RCC 7860 (cell line): ENCODE results near the gene GPR152.
"Not testable (repeated sequence)": the region's sequence is repeated elsewhere in the genome, so short reads cannot be mapped to it uniquely, and the experiment has no call there.

Experiments
- DNase-seq: peaks from one replicate; pipeline ENCODE4 v3.0.0-alpha.2; 2015; ENCODE audit warnings: low spot score
- FAIRE-seq: peaks from 2 replicates; lab custom pipeline; 2012; peaks lifted over from hg19 to GRCh38; lab: Jason Lieb, UNC

GPR152 gene

GRCh38 chr11:67466962-67467771 is 14.6 kb upstream of the GPR152 start:
- no peak for DNase-seq
- no peak for FAIRE-seq

GRCh38 chr11:67466367-67466766 is 13.8 kb upstream of the GPR152 start:
- FAIRE-seq (no peak), DNase-seq (no peak)

DNA sequence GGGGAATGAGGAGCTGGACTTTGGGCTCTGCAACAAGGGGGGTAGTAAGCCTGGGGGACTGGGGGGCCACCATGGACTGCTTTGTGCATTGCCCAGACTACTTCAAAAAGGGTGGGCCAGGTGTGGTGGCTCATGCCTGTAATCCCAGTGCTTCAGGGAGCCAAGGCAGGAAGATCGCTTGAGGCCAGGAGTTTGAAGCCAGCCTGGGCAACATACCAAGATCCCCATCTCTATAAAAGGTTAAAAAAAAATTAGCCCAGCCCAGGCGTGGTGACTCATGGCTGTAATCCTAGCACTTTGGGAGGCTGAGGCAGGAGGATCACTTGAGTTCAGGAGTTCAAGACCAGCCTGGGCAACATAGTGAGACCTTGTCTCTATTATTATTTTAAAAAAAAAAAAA is 13.0 kb upstream of the GPR152 start:
- peak; percentile 4 for DNase-seq
- not testable (repeated sequence) for FAIRE-seq

DNA sequence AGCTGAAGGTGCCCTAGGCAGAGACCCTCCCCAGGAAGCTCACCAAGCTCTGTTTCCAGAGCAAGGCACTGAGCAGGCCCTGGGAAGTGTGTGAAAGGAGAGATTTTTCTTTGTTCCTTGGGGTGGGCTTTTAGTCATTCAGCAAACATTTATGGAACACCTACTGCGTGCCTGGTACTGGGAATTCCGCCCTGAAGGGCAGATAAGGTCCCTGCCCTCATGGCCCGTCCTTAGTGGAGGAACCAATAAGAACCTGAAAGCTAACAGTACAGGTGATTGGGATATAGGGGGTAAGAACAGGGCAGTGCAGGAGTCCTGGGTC is 12.6 kb upstream of the GPR152 start:
- FAIRE-seq (no peak), DNase-seq (peak; percentile 5)

GRCh38 chr11:67464411-67465188 is 12.1 kb upstream of the GPR152 start:
- DNase-seq: peak; percentile 78
- no peak for FAIRE-seq

DNA sequence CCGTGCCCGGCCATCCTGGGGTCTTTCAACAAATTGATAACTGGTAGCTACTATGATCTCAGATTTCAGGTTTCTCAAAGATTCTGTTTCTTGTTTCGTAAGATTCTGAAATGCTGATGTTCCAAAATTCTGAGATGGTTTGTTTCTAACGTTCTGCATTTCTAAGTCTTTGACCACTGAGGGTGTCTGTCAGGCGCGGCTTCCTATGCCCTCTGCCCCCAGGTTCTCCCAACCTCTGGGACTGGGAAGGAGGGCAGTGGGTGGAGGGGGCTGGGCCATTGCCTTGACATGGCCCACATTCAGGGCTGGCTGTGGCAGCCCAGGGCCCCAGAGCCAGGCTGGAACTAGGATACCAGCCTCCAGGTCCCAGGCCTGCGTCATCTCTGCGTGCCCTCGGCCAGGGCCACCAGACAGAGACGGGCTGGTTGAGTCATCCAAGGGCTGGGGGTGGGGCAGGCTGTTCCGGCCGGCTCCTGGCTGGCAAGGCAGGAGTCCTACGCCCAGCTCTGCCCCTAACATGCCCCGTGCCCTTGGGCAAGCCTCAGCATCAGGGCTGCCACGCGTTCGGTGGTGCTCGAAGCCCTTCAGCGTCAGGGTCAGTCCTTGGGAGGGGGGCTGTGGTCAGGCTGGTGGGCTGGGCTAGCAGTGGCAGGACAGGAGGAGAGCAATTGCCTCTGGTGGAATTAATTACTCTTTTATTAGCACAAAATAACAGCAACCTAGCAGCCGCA is 11.3 kb upstream of the GPR152 start:
- DNase-seq (peak; percentile 75), FAIRE-seq (no peak)

DNA sequence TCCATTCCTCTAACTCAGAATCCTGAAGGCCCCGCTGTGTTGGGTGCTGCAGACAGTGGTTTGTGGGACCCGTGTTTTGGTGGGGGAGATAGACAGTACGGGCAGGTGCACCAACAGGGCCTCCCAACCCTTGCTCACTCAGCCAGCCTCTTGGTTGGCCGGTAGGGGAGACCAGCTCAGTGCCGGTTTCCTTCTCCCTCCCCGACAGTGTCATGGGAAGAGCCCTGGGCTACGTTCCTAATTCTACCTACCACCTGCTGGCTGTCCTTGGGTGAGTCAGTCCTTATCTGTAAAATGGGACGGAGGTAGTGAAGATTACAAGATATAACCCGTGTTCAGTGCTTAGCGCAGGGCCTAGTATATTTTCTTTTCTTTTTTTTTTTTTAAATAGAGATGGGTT is 10.7 kb upstream of the GPR152 start:
- FAIRE-seq: no peak
- no peak for DNase-seq

DNA sequence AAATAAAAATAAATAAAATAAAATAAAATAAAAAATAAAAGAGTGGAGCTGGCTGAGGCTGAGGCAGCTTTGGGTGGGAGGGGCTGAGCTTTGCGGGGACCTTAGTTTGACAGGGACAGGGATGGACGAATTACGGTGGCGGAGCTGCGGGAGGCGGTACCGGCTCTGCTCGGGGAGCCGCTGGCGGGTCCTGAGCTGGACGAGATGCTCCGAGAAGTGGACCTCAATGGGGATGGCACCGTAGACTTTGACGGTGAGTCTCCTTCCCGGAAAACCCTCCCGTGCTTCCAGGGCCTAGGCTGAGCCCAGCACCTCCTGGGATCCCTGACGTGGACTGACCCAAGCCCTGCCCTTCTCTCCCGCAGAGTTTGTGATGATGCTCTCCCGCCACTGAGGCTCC is 5.7 kb upstream of the GPR152 start:
- no peak for FAIRE-seq

DNA sequence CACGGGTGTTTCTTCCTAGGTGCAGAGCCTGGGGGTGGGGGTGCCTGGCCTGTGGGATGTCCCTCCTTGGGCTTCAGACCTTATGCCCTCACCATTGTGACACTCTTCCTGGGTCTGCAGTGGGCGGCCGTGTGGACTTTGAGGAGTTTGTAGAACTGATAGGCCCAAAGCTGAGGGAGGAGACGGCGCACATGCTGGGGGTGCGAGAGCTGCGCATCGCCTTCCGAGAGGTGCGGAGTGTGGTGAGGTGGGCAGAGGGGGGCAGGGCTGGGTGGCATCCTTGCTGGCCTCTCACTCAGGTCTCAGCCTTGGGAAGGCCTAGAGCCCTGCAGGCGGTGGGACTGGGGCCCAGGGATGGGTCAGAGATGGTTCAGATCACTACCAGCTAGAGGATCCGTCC is 4.9 kb upstream of the GPR152 start:
- DNase-seq (no peak), FAIRE-seq (no peak)

More for the DNA sequence above, 5.7 kb upstream of the GPR152 start:
- no peak for DNase-seq

DNA sequence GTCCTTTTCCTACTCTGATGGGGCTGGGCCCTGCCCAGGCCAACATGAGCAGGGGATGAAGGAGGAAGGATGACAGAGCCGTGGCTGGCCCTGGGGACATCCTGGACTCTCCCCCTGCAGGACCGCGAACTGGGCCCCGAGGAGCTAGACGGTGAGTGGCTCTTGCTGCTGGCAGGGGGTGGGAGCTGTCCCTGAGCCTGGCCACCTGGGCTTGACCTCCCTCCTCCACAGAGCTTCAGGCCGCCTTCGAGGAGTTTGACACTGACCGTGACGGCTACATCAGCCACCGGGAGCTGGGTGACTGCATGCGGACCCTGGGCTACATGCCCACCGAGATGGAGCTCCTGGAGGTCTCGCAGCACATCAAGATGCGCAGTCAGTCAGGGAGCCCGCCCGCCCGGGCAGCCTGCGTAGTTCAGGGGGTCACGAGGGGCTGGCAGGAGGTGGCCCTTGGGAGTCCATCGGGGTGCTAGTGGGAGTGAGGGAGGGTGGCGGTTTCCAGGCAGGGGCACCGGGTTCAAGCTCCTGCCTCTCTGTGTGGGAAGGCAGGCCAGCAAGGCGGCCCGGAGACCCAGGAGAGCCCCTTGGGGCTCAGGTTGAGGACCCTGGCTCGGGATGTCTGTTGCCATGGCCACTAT is 3.7 kb upstream of the GPR152 start:
- FAIRE-seq (no peak), DNase-seq (no peak)

DNA sequence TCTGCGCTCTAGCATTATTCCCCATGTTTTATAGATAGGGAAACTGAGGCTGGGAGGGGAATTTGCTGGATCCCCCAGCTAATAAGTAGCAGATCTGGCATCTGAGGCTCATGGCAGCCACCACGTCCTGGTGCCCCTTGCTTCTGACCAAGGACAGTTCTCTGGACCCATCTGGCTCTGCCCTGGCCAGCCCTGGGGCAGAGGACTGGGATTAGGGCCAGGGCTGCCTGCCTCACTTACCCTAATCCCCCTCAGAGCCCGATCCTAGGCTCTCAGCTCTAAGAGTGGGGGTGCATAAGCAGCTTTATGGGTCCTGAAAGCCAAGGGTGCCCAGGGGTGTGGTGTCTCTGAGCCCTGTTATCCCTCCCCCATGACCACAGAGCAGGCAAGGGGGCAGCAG is 2.5 kb upstream of the GPR152 start, which contains the start of gene CABP4:
TSS of gene CABP4 (plus strand) at position 301 of the 400 bp plus-strand sequence. CDS start at position 371, 70 bp downstream.
- FAIRE-seq (no peak), DNase-seq (no peak)

- DNase-seq (no peak), FAIRE-seq (no peak)
Measured at GRCh38 chr11:67453816-67454732, 1.5 kb upstream of the GPR152 start.

GRCh38 chr11:67451658-67451976 is 912 bp downstream of the GPR152 start:
- FAIRE-seq: no peak
- DNase-seq: no peak

DNA sequence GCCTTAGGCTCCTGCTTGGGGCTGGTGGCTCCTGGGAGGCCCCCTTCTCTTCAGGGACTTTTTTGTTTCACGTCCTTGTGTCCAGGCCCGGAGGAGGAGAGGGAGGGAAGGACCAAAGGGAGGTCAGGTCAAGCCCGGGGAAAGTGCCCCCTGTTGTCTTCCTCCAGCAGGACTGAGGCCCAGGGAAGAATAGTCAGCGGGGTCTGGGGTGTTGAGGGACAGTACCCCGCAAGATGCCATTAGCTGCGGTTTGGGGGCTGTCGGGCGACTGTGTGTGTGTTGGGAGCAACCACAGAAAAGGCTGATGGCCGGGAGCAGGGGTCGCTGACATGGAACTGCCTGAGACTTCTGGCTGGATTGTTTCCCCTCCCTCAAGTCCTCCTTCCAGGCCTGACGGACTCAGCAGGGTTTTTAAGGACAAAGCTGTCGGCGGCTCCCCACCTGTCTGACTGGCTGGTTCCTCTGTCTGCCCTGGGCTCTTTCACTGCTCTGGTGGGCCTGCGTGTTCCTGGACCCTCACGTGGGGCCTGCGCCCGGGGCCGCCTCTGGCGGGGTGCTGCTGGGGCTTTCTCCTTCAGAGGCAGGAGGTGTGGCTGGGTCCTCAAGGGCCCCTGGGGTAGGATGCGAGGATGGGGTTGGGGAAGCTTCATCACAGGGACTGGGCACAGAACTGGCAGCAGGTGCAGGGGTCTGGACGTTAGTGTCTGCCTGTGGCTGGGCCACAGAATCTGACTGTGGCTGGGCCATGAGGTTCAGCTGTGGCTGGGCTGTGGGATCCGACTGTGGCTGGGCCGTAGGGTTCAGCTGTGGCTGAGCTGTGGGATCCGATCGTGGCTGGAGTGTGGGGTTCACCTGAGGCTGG is 1.5 kb downstream of the GPR152 start:
- FAIRE-seq (no peak), DNase-seq (no peak)

GRCh38 chr11:67449116-67449844 is 3.2 kb downstream of the GPR152 start:
- DNase-seq: no peak
- no peak for FAIRE-seq

GRCh38 chr11:67448220-67448609 is 4.3 kb downstream of the GPR152 start:
- DNase-seq (no peak), FAIRE-seq (no peak)

GRCh38 chr11:67445515-67445914 is 7.0 kb downstream of the GPR152 start:
- DNase-seq (no peak), FAIRE-seq (no peak)
